HEK293 (cell line): Measurements from ENCODE around the gene PHLDB3.

Experiments
- SP3 ChIP-seq: fragments of 450-650 bp; formaldehyde crosslinking; IDR thresholded peaks from 2 replicates; pipeline ENCODE4 v1.5.1; 2016; ENCODE audit warnings: missing biosample characterization, missing genetic modification characterization
- YY1 ChIP-seq: fragments of 450-650 bp; formaldehyde crosslinking; IDR thresholded peaks from 2 replicates; pipeline ENCODE4 v1.5.1; 2018; ENCODE audit warnings: missing biosample characterization, missing genetic modification characterization
- ZBTB6 ChIP-seq: fragments of 450-650 bp; formaldehyde crosslinking; IDR thresholded peaks from 2 replicates; pipeline ENCODE4 v1.5.1; 2017; ENCODE audit warnings: missing biosample characterization, missing genetic modification characterization
- ZNF169 ChIP-seq: fragments of 450-650 bp; formaldehyde crosslinking; IDR thresholded peaks from 2 replicates; pipeline ENCODE4 v1.5.1; 2016; ENCODE audit warnings: missing biosample characterization, missing genetic modification characterization
- ZNF239 ChIP-seq: fragments of 450-650 bp; formaldehyde crosslinking; IDR thresholded peaks from 2 replicates; pipeline ENCODE4 v1.5.1; 2016; ENCODE audit warnings: missing biosample characterization, missing genetic modification characterization
- ZNF645 ChIP-seq: fragments of 450-650 bp; formaldehyde crosslinking; IDR thresholded peaks from 2 replicates; pipeline ENCODE4; 2016; ENCODE audit warnings: missing biosample characterization, missing genetic modification characterization
- TF ChIP-seq, protein P1 (sequence below): fragments of 450-650 bp; formaldehyde crosslinking; IDR thresholded peaks from 2 replicates; pipeline ENCODE4 v1.5.1; 2016; ENCODE audit warnings: missing biosample characterization, missing genetic modification characterization
- TF ChIP-seq, protein P2 (sequence below): fragments of 450-650 bp; formaldehyde crosslinking; IDR thresholded peaks from 2 replicates; pipeline ENCODE4 v1.5.1; 2016; ENCODE audit warnings: missing biosample characterization, missing genetic modification characterization
- TF ChIP-seq, protein P3 (sequence below): fragments of 450-650 bp; formaldehyde crosslinking; IDR thresholded peaks from 2 replicates; pipeline ENCODE4 v1.5.1; 2016; ENCODE audit warnings: missing biosample characterization, missing genetic modification characterization
- TF ChIP-seq, protein P4 (sequence below): fragments of 450-650 bp; formaldehyde crosslinking; conservative IDR thresholded peaks from 2 replicates; pipeline ENCODE4 v1.5.1; 2016; ENCODE audit warnings: low read depth, missing biosample characterization, missing genetic modification characterization

DNA sequence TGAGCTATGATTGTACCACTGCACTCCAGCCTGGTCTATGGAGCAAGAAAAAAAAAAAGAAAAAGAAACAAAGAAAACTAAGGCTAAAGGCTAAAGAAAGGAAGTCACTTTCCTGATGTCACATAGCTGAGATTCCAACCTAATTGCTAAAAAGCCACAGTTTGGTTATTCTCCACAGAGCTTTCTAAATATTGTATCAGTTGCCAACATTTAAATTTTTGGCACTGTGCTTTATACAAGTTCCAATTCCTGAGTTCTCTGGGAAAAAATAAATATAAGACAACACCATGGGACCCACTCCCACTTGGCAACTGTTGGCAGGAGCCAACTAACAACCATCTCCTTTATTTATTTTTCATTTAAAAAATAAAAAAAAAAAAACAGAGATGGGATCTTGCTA lies 27.9 kb downstream of the PHLDB3 start:
- TF ChIP-seq, protein P1, sequence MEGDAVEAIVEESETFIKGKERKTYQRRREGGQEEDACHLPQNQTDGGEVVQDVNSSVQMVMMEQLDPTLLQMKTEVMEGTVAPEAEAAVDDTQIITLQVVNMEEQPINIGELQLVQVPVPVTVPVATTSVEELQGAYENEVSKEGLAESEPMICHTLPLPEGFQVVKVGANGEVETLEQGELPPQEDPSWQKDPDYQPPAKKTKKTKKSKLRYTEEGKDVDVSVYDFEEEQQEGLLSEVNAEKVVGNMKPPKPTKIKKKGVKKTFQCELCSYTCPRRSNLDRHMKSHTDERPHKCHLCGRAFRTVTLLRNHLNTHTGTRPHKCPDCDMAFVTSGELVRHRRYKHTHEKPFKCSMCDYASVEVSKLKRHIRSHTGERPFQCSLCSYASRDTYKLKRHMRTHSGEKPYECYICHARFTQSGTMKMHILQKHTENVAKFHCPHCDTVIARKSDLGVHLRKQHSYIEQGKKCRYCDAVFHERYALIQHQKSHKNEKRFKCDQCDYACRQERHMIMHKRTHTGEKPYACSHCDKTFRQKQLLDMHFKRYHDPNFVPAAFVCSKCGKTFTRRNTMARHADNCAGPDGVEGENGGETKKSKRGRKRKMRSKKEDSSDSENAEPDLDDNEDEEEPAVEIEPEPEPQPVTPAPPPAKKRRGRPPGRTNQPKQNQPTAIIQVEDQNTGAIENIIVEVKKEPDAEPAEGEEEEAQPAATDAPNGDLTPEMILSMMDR (tag by site-specific recombination), result no peak
- TF ChIP-seq, protein P2, sequence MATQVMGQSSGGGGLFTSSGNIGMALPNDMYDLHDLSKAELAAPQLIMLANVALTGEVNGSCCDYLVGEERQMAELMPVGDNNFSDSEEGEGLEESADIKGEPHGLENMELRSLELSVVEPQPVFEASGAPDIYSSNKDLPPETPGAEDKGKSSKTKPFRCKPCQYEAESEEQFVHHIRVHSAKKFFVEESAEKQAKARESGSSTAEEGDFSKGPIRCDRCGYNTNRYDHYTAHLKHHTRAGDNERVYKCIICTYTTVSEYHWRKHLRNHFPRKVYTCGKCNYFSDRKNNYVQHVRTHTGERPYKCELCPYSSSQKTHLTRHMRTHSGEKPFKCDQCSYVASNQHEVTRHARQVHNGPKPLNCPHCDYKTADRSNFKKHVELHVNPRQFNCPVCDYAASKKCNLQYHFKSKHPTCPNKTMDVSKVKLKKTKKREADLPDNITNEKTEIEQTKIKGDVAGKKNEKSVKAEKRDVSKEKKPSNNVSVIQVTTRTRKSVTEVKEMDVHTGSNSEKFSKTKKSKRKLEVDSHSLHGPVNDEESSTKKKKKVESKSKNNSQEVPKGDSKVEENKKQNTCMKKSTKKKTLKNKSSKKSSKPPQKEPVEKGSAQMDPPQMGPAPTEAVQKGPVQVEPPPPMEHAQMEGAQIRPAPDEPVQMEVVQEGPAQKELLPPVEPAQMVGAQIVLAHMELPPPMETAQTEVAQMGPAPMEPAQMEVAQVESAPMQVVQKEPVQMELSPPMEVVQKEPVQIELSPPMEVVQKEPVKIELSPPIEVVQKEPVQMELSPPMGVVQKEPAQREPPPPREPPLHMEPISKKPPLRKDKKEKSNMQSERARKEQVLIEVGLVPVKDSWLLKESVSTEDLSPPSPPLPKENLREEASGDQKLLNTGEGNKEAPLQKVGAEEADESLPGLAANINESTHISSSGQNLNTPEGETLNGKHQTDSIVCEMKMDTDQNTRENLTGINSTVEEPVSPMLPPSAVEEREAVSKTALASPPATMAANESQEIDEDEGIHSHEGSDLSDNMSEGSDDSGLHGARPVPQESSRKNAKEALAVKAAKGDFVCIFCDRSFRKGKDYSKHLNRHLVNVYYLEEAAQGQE (tag by site-specific recombination), result no peak
- TF ChIP-seq, protein P3, sequence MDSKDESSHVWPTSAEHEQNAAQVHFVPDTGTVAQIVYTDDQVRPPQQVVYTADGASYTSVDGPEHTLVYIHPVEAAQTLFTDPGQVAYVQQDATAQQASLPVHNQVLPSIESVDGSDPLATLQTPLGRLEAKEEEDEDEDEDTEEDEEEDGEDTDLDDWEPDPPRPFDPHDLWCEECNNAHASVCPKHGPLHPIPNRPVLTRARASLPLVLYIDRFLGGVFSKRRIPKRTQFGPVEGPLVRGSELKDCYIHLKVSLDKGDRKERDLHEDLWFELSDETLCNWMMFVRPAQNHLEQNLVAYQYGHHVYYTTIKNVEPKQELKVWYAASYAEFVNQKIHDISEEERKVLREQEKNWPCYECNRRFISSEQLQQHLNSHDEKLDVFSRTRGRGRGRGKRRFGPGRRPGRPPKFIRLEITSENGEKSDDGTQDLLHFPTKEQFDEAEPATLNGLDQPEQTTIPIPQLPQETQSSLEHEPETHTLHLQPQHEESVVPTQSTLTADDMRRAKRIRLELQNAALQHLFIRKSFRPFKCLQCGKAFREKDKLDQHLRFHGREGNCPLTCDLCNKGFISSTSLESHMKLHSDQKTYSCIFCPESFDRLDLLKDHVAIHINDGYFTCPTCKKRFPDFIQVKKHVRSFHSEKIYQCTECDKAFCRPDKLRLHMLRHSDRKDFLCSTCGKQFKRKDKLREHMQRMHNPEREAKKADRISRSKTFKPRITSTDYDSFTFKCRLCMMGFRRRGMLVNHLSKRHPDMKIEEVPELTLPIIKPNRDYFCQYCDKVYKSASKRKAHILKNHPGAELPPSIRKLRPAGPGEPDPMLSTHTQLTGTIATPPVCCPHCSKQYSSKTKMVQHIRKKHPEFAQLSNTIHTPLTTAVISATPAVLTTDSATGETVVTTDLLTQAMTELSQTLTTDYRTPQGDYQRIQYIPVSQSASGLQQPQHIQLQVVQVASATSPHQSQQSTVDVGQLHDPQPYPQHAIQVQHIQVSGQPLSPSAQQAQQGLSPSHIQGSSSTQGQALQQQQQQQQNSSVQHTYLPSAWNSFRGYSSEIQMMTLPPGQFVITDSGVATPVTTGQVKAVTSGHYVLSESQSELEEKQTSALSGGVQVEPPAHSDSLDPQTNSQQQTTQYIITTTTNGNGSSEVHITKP (tag by site-specific recombination), result no peak
- no peak for TF ChIP-seq ZBTB6 (tag by site-specific recombination)
- TF ChIP-seq ZNF239, result no peak
- TF ChIP-seq, protein P4, sequence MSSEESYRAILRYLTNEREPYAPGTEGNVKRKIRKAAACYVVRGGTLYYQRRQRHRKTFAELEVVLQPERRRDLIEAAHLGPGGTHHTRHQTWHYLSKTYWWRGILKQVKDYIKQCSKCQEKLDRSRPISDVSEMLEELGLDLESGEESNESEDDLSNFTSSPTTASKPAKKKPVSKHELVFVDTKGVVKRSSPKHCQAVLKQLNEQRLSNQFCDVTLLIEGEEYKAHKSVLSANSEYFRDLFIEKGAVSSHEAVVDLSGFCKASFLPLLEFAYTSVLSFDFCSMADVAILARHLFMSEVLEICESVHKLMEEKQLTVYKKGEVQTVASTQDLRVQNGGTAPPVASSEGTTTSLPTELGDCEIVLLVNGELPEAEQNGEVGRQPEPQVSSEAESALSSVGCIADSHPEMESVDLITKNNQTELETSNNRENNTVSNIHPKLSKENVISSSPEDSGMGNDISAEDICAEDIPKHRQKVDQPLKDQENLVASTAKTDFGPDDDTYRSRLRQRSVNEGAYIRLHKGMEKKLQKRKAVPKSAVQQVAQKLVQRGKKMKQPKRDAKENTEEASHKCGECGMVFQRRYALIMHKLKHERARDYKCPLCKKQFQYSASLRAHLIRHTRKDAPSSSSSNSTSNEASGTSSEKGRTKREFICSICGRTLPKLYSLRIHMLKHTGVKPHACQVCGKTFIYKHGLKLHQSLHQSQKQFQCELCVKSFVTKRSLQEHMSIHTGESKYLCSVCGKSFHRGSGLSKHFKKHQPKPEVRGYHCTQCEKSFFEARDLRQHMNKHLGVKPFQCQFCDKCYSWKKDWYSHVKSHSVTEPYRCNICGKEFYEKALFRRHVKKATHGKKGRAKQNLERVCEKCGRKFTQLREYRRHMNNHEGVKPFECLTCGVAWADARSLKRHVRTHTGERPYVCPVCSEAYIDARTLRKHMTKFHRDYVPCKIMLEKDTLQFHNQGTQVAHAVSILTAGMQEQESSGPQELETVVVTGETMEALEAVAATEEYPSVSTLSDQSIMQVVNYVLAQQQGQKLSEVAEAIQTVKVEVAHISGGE (tag by site-specific recombination), result no peak
- TF ChIP-seq SP3 (tag by site-specific recombination), result no peak
- no peak for TF ChIP-seq ZNF169 (tag by site-specific recombination)
- no peak for TF ChIP-seq YY1 (tag by site-specific recombination)
- no peak for TF ChIP-seq ZNF645 (tag by site-specific recombination)
